HCT116 (cell line): ENCODE data around the gene SCFD1. TPM values are rescaled to one million over a fixed set of nuclear protein-coding genes. Genes with fewer than 3 reads are reported as not detected.

Source experiments
- ATAC-seq: fragments of 200-7000 bp; cut with Tn5 transposase; 2 replicates; pipeline ENCODE4 v1.9.1; 2020; ENCODE audit warnings: mild to moderate bottlenecking, moderate library complexity
- BruUV-seq: library from RNA; stranded (reverse); fragments of 400-500 nt; replicated peaks from 2 replicates; lab custom pipeline; 2021; lab: Mats Ljungman, UMichigan
- CTCF ChIA-PET: fragments of 300-600 bp; sonication (Branson Sonifier 250); formaldehyde crosslinking; loops from one replicate; lab custom pipeline; 2021; ENCODE audit warnings: antibody characterized with exemption; lab: Charles Lee
- POLR2A ChIA-PET: fragments of 300-600, 350-600 bp; sonication (Branson Sonifier 250); formaldehyde crosslinking; loops from one replicate; lab custom pipeline; 2021; ENCODE audit warnings: antibody characterized with exemption; lab: Charles Lee
- RAD21 ChIA-PET, 2 experiments: fragments of 300-600 bp; sonication (Branson Sonifier 250); formaldehyde crosslinking; loops; one replicate each; lab custom pipeline; 2023; ENCODE audit warnings: low total read pairs in 2 of 2; ENCODE audit not compliant: uncharacterized antibody in 2 of 2, unreplicated experiment in 2 of 2, low non-redundant PET in 1 of 2; lab: Charles Lee
- DNase-seq: peaks from one replicate; pipeline ENCODE4 v3.0.0-alpha.2; 2010; ENCODE audit warnings: low read depth, low spot score
- H2AFZ ChIP-seq: fragments of 200-600 bp; shearing (Covaris generic), sonication (generic); 2 replicates; pipeline ENCODE4 v1.6.1; 2017; ENCODE audit warnings: low read depth, mixed run types, mixed read lengths, antibody characterized with exemption, low read length; ENCODE audit not compliant: poor library complexity, severe bottlenecking
- H3K27ac ChIP-seq: 2 replicates; pipeline ENCODE4 v1.5.1; 2012; ENCODE audit warnings: low read depth, low read length
- H3K27me3 ChIP-seq: fragments of 200-600 bp; sonication (generic); 2 replicates; pipeline ENCODE4 v1.6.1; 2016; ENCODE audit warnings: mixed run types, low read length, mixed read lengths; ENCODE audit not compliant: insufficient read depth
- H3K36me3 ChIP-seq, 2 experiments: fragments of 200-500 bp in 1 of 2; fragments of 200-600 bp in 1 of 2; sonication (Bioruptor generic) in 1 of 2; sonication (generic) in 1 of 2; 2 replicates each; pipeline versions ENCODE4 v1.5.1 to v1.6.1; 2014 to 2016; ENCODE audit warnings: low read length in 2 of 2, inconsistent platforms in 1 of 2, mixed read lengths in 1 of 2, mixed run types in 1 of 2; ENCODE audit not compliant: insufficient read depth in 2 of 2, control insufficient read depth in 1 of 2
- H3K4me1 ChIP-seq, 2 experiments: fragments of 200-600 bp in 1 of 2; sonication (generic) in 1 of 2; 2 replicates each; pipeline versions ENCODE4 v1.5.1 to v1.6.1; 2012 to 2017; ENCODE audit warnings: low read length in 2 of 2, inconsistent platforms in 1 of 2, mild to moderate bottlenecking in 1 of 2, mixed read lengths in 1 of 2, mixed run types in 1 of 2, moderate library complexity in 1 of 2; ENCODE audit not compliant: insufficient read depth in 2 of 2, control insufficient read depth in 1 of 2
- H3K4me2 ChIP-seq: fragments of 200-600 bp; sonication (generic); 2 replicates; pipeline ENCODE4 v1.6.1; 2017; ENCODE audit warnings: mixed run types, low read length, mixed read lengths
- H3K4me3 ChIP-seq, 2 experiments: fragments of 200-600 bp in 1 of 2; sonication (generic) in 1 of 2; replicated peaks in 1 of 2; 2 replicates each; pipeline ENCODE4 v1.5.1; 2011 to 2016; ENCODE audit warnings: low read length in 2 of 2, control low read depth in 1 of 2, low read depth in 1 of 2, mild to moderate bottlenecking in 1 of 2, mixed read lengths in 1 of 2, mixed run types in 1 of 2
- H3K79me2 ChIP-seq: fragments of 200-600 bp; sonication (generic); 2 replicates; pipeline ENCODE4 v1.6.1; 2017; ENCODE audit warnings: mild to moderate bottlenecking, mixed run types, low read length, moderate library complexity, mixed read lengths; ENCODE audit not compliant: insufficient read depth
- H3K9ac ChIP-seq: fragments of 200-600 bp; sonication (generic); 2 replicates; pipeline ENCODE4 v1.6.1; 2016; ENCODE audit warnings: low read length, mixed read lengths
- H3K9me2 ChIP-seq: fragments of 200-600 bp; sonication (generic), shearing (Covaris generic); 2 replicates; pipeline ENCODE4 v1.6.1; 2017; ENCODE audit warnings: mixed run types, mild to moderate bottlenecking, moderate library complexity; ENCODE audit not compliant: insufficient read depth
- H3K9me3 ChIP-seq, 2 experiments: fragments of 200-500 bp in 1 of 2; fragments of 200-600 bp in 1 of 2; sonication (Bioruptor generic) in 1 of 2; sonication (generic) in 1 of 2; 2 replicates each; pipeline ENCODE4 v1.6.1; 2014 to 2017; ENCODE audit warnings: low read length in 2 of 2, mixed read lengths in 2 of 2, inconsistent platforms in 1 of 2, low read depth in 1 of 2, mild to moderate bottlenecking in 1 of 2, mixed run types in 1 of 2, moderate library complexity in 1 of 2; ENCODE audit not compliant: control insufficient read depth in 1 of 2, insufficient read depth in 1 of 2
- H4K20me1 ChIP-seq: fragments of 200-600 bp; sonication (generic), shearing (Covaris generic); 2 replicates; pipeline ENCODE4 v1.6.1; 2017; ENCODE audit warnings: mixed run types, mild to moderate bottlenecking, moderate library complexity; ENCODE audit not compliant: insufficient read depth
- CBX3 ChIP-seq: IDR thresholded peaks from 2 replicates; pipeline ENCODE4 v1.6.1; 2012; ENCODE audit warnings: low read depth
- CEBPB ChIP-seq: IDR thresholded peaks from 2 replicates; pipeline ENCODE4 v1.6.1; 2012; ENCODE audit warnings: low read depth
- EGR1 ChIP-seq: IDR thresholded peaks from 2 replicates; pipeline ENCODE4 v1.6.1; 2012; ENCODE audit warnings: low read depth
- JUND ChIP-seq: IDR thresholded peaks from 2 replicates; pipeline ENCODE4 v1.6.1; 2012
- RAD21 ChIP-seq: IDR thresholded peaks from 2 replicates; pipeline ENCODE4 v1.6.1; 2012; ENCODE audit warnings: low read depth, mild to moderate bottlenecking
- ZFX ChIP-seq: fragments of 450-650 bp; IDR thresholded peaks from 2 replicates; pipeline ENCODE4 v1.6.1; 2017
- intact Hi-C: fragments of 100-400 bp; cut with micrococcal nuclease; formaldehyde crosslinking; loops from 2 replicates; pipeline ENCODE4 v1.10.0; 2022
- total RNA-seq: library from RNA; stranded (reverse); gene quantifications from one replicate; pipeline ENCODE4 v1.2.1, GENCODE V29; 2021; ENCODE audit not compliant: unreplicated experiment
- TF ChIP-seq, protein P1 (sequence below): IDR thresholded peaks from 2 replicates; pipeline ENCODE4 v1.6.1; 2011; ENCODE audit warnings: mild to moderate bottlenecking, low read length, moderate library complexity; ENCODE audit not compliant: insufficient replicate concordance; ENCODE audit errors: extremely low read depth

SCFD1 gene
- total RNA-seq, 1 experiment from 2014 or later, result 71.1 TPM

DNA sequence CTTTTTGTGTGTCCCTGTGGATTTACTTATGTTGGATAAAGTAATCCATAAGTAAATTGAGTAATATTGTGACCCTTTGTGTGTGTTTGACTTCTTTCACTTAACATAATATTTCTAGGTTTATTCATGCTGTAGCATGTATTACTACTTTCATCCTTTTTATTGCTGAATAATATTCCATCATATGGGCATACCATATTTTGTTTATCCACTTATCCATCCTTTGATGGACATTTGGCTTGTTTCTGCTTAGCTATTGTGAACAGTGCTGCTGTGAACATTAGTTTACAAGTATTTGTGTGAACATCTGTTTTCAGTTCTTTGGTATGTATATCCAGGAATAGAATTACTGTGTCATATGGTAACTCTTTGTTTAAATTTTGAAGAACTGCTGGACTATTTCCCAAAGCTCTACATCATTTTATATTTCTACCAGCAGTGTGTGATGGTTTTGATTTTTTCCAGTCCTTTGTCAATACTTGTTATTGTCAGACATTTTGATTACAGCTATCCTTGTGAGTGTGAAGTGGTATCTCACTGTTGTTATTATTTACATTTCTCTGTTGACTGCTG is 38.0 kb upstream of the SCFD1 start:
- BruUV-seq, result no TSS peak
- POLR2A ChIA-PET, result no interaction called here
- intact Hi-C loops, result no loop called here
- ATAC-seq (no peak), DNase-seq (no peak)
- H3K9ac ChIP-seq, result no peak overlapping the region
- H3K27me3 ChIP-seq, result no peaks in the 10 kb centered on the region
- H4K20me1 ChIP-seq, result peaks cover 11% of the 10 kb centered on the region; the same call in 1 of the 2 replicates
- H3K36me3 ChIP-seq, result peaks cover 6 to 16% of the 10 kb centered on the region in 2 experiments; a peak in 3 of 4 replicates
- TF ChIP-seq, protein P1, sequence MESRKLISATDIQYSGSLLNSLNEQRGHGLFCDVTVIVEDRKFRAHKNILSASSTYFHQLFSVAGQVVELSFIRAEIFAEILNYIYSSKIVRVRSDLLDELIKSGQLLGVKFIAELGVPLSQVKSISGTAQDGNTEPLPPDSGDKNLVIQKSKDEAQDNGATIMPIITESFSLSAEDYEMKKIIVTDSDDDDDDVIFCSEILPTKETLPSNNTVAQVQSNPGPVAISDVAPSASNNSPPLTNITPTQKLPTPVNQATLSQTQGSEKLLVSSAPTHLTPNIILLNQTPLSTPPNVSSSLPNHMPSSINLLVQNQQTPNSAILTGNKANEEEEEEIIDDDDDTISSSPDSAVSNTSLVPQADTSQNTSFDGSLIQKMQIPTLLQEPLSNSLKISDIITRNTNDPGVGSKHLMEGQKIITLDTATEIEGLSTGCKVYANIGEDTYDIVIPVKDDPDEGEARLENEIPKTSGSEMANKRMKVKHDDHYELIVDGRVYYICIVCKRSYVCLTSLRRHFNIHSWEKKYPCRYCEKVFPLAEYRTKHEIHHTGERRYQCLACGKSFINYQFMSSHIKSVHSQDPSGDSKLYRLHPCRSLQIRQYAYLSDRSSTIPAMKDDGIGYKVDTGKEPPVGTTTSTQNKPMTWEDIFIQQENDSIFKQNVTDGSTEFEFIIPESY, result no peak
- no peak overlapping the region for H2AFZ ChIP-seq
- peaks cover 100% of the 10 kb centered on the region for H3K79me2 ChIP-seq
- CTCF ChIA-PET, result no interaction called here
- no peak overlapping the region for H3K27ac ChIP-seq
- H3K9me2 ChIP-seq, result no peaks in the 10 kb centered on the region
- H3K9me3 ChIP-seq, result no peaks in the 10 kb centered on the region
- H3K4me1 ChIP-seq, result no peaks in the 10 kb centered on the region
- no peak overlapping the region for H3K4me2 ChIP-seq
- H3K4me3 ChIP-seq, result no peak overlapping the region
- RAD21 ChIA-PET, result no interaction called here

DNA sequence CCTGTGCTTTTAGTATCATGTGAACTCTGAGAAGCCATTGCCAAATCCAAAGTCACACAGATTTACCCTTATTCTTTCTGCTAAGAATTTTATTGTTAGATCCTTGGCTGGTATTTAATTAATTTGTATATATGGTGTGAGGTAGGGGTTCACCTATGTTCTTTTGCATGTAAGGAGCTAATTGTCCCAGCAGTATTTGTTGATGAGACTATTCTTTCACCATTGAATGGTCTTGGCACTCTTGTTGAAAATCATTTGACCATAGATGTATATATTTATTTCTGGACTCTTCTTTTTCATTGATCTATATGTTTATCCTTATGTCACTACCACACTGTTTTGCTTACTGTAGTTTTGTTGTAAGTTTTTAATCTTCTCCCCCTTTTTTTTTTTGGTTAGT is 36.9 kb upstream of the SCFD1 start:
- DNase-seq (no peak), ATAC-seq (no peak)
- no TSS peak for BruUV-seq
- POLR2A ChIA-PET, result no interaction called here
- CTCF ChIA-PET, result no interaction called here
- intact Hi-C loops, result no loop called here
- peaks cover 4% of the 10 kb centered on the region; the same call in 1 of the 2 replicates for H4K20me1 ChIP-seq
- no peak overlapping the region for H3K4me3 ChIP-seq
- H3K9me2 ChIP-seq, result no peaks in the 10 kb centered on the region
- RAD21 ChIA-PET, result no interaction called here
- no peaks in the 10 kb centered on the region for H3K4me1 ChIP-seq
- no peak overlapping the region for H3K9ac ChIP-seq
- no peak overlapping the region for H3K4me2 ChIP-seq
- H3K27ac ChIP-seq, result no peak overlapping the region
- H3K79me2 ChIP-seq, result peaks cover 100% of the 10 kb centered on the region
- TF ChIP-seq CEBPB, result no peak
- TF ChIP-seq ZFX, result no peak
- TF ChIP-seq EGR1, result no peak
- TF ChIP-seq RAD21, result no peak
- no peak for TF ChIP-seq CBX3
- no peak for TF ChIP-seq JUND
- H3K36me3 ChIP-seq, result peaks cover 9 to 25% of the 10 kb centered on the region in 2 experiments
- H3K27me3 ChIP-seq, result no peaks in the 10 kb centered on the region
- H2AFZ ChIP-seq, result no peak overlapping the region
- no peaks in the 10 kb centered on the region for H3K9me3 ChIP-seq
